ENCODE results near the gene DPYD. TPM values are rescaled to one million over a fixed set of nuclear protein-coding genes. Genes with fewer than 3 reads are reported as not detected.

Gene DPYD
- polyA plus RNA-seq, 1 of the 3 experiments (the other 2 are of a cell fraction), result 23.0 TPM

- H2AFZ ChIP-seq (ENCODE audit: low read depth), result no peak overlapping the region
- no peak overlapping the region for H3K9ac ChIP-seq
- H3K9me3 ChIP-seq, result no peaks in the 10 kb centered on the region
- ChIA-PET CTCF (no interaction called here), POLR2A (no interaction called here)
- no peaks in the 10 kb centered on the region for H3K4me1 ChIP-seq (ENCODE audit: control insufficient read depth in 1 of 2, insufficient read depth in 2 of 2, low read depth in 1 of 2, low read length in 1 of 2)
- H3K79me2 ChIP-seq (ENCODE audit: insufficient read depth), result peaks cover 4% of the 10 kb centered on the region; the same call in 1 of the 2 replicates
- no peak overlapping the region for H3K4me2 ChIP-seq
- no peaks in the 10 kb centered on the region for H4K20me1 ChIP-seq (ENCODE audit: insufficient read depth)
- H3K4me3 ChIP-seq (ENCODE audit: low read depth in 2 of 2, low read length in 1 of 2), result no peak overlapping the region
- no peak overlapping the region for H3K27ac ChIP-seq (ENCODE audit: low read depth in 2 of 2, low read length in 1 of 2)
- no peak for DNase-seq
- H3K27me3 ChIP-seq (ENCODE audit: insufficient read depth), result no peaks in the 10 kb centered on the region
- 94% methylated on average over 2 of the region's 2 CpGs for WGBS (ENCODE audit: low lambda C conversion rate)
- H3F3A ChIP-seq (replicated peaks; ENCODE audit: insufficient read depth), result no peaks in the 10 kb centered on the region
- H3K36me3 ChIP-seq (replicated peaks in 1 of 2; ENCODE audit: control insufficient read depth in 1 of 2, insufficient read depth in 2 of 2, low read length in 1 of 2), result peaks cover 0 to 34% of the 10 kb centered on the region in 2 experiments
- TF ChIP-seq GATA2 (CRISPR knock-in tag; IDR thresholded peaks at IDR 0.05) (no peak), NRF1 (IDR thresholded peaks at IDR 0.05; ENCODE audit: low read depth, low read length) (no peak), CHD2 (IDR thresholded peaks at IDR 0.05; ENCODE audit: low read length, partially characterized antibody) (no peak), SMC3 (IDR thresholded peaks at IDR 0.05; ENCODE audit: low read depth, low read length) (no peak), ZBTB33 (IDR thresholded peaks at IDR 0.05; ENCODE audit: borderline replicate concordance, low read depth) (no peak), RFX5 (IDR thresholded peaks at IDR 0.05; ENCODE audit: low read length) (no peak), MXI1 (IDR thresholded peaks at IDR 0.05; ENCODE audit: low read depth, low read length) (no peak), TAF1 (IDR thresholded peaks at IDR 0.05; ENCODE audit: borderline replicate concordance, low read depth, low read length) (no peak), ELF1 (IDR thresholded peaks at IDR 0.05) (no peak), MEF2A (IDR thresholded peaks at IDR 0.05; ENCODE audit: borderline replicate concordance, low read depth) (no peak), RXRA (IDR thresholded peaks at IDR 0.05; ENCODE audit: borderline replicate concordance, low read depth) (no peak), EZH2phosphoT487 (IDR thresholded peaks at IDR 0.05; ENCODE audit: borderline replicate concordance, low read depth) (no peak), YY1 (IDR thresholded peaks at IDR 0.05; ENCODE audit: low read depth) (no peak), FOXJ3 (CRISPR knock-in tag; IDR thresholded peaks at IDR 0.05) (no peak), EP300 (IDR thresholded peaks at IDR 0.05; ENCODE audit: borderline replicate concordance in 1 of 2, low read depth in 1 of 2, low read length in 1 of 2) (no peak), IRF3 (IDR thresholded peaks at IDR 0.05; ENCODE audit: low read depth, low read length) (no peak), FOXM1 (IDR thresholded peaks at IDR 0.05; ENCODE audit: low read depth) (no peak), PBX3 (IDR thresholded peaks at IDR 0.05) (no peak), GABPA (IDR thresholded peaks at IDR 0.05; ENCODE audit: low read depth) (no peak), SIN3A (IDR thresholded peaks at IDR 0.05; ENCODE audit: borderline replicate concordance, low read depth, low read length) (no peak)
- H3K9me2 ChIP-seq, result no peaks in the 10 kb centered on the region
Observed at GRCh38 chr1:97488530-97488929, 432.3 kb downstream of the DPYD start.
